Endothelial cell of umbilical vein (primary cell): Measurements from ENCODE around the gene RXFP3. TPM values are rescaled to one million over a fixed set of nuclear protein-coding genes. Genes with fewer than 3 reads are reported as not detected.
"Not testable (repeated sequence)": the region's sequence is repeated elsewhere in the genome, so short reads cannot be mapped to it uniquely, and the experiment has no call there.

Source experiments
- BruUV-seq: library from RNA; stranded (reverse); fragments of 400-500 nt; replicated peaks from 2 replicates; lab custom pipeline; 2021; lab: Mats Ljungman, UMichigan
- CTCF ChIA-PET: fragments of 300-600, 350-600 bp; sonication (Branson Sonifier 250); formaldehyde crosslinking; loops from one replicate; lab custom pipeline; 2021; ENCODE audit warnings: antibody characterized with exemption, inconsistent platforms; lab: Charles Lee
- POLR2A ChIA-PET: fragments of 300-600, 350-600 bp; sonication (Branson Sonifier 250); formaldehyde crosslinking; loops from one replicate; lab custom pipeline; 2021; ENCODE audit warnings: antibody characterized with exemption, inconsistent platforms; lab: Charles Lee
- DNase-seq: peaks from one replicate; pipeline ENCODE4 v3.0.0-alpha.2; 2011; ENCODE audit warnings: low read depth, low spot score
- FAIRE-seq: peaks from 2 replicates; lab custom pipeline; 2011; peaks lifted over from hg19 to GRCh38; lab: Jason Lieb, UNC
- H2AFZ ChIP-seq: 2 replicates; pipeline ENCODE4 v1.6.0; 2012; ENCODE audit warnings: low read depth, low read length, control low read depth, inconsistent platforms
- H3K27ac ChIP-seq: 2 replicates; pipeline ENCODE4 v1.5.1; 2011; ENCODE audit warnings: low read depth, mild to moderate bottlenecking, control low read depth, low read length, moderate library complexity; ENCODE audit not compliant: insufficient read depth
- H3K27me3 ChIP-seq, 2 experiments: 2 replicates each; pipeline versions ENCODE4 v1.6.0 to v1.6.1; 2011; ENCODE audit warnings: low read length in 2 of 2, mixed read lengths in 1 of 2; ENCODE audit not compliant: control insufficient read depth in 2 of 2, insufficient read depth in 2 of 2
- H3K36me3 ChIP-seq, 2 experiments: 2 replicates in 1 of 2; 3 replicates in 1 of 2; pipeline ENCODE4 v1.5.1; 2011; ENCODE audit warnings: low read length in 2 of 2, mild to moderate bottlenecking in 1 of 2, moderate library complexity in 1 of 2; ENCODE audit not compliant: control insufficient read depth in 2 of 2, insufficient read depth in 2 of 2; ENCODE audit errors: extremely low read depth in 1 of 2
- H3K4me1 ChIP-seq: 3 replicates; pipeline ENCODE4 v1.5.1; 2011; ENCODE audit warnings: mild to moderate bottlenecking, low read length; ENCODE audit not compliant: control insufficient read depth, insufficient read depth; ENCODE audit errors: extremely low read depth
- H3K4me2 ChIP-seq: 2 replicates; pipeline ENCODE4 v1.6.1; 2011; ENCODE audit warnings: low read length, control low read depth, mixed read lengths; ENCODE audit not compliant: insufficient read depth
- H3K4me3 ChIP-seq, 3 experiments: fragments of 200-600 bp in 1 of 3; sonication (generic), shearing (Covaris generic) in 1 of 3; replicated peaks in 1 of 3; 2 replicates each; pipeline ENCODE4 v1.5.1; 2011 to 2016; ENCODE audit warnings: control low read depth in 3 of 3, low read length in 3 of 3, mild to moderate bottlenecking in 2 of 3, inconsistent platforms in 1 of 3, low read depth in 1 of 3, moderate library complexity in 1 of 3; ENCODE audit not compliant: insufficient read depth in 1 of 3
- H3K79me2 ChIP-seq: 2 replicates; pipeline ENCODE4 v1.6.0; 2012; ENCODE audit warnings: low read length, inconsistent platforms; ENCODE audit not compliant: control insufficient read depth, insufficient read depth
- H3K9ac ChIP-seq: replicated peaks from 2 replicates; pipeline ENCODE3; 2011; ENCODE audit warnings: low read length, control low read depth; ENCODE audit not compliant: insufficient read depth; ENCODE audit errors: extremely low read depth
- H3K9me1 ChIP-seq: replicated peaks from 3 replicates; pipeline ENCODE4 v1.6.0; 2011; ENCODE audit warnings: mild to moderate bottlenecking, low read length; ENCODE audit not compliant: control insufficient read depth, insufficient read depth; ENCODE audit errors: extremely low read depth
- H3K9me3 ChIP-seq: replicated peaks from 2 replicates; pipeline ENCODE4 v1.5.1; 2012; ENCODE audit warnings: low read length, inconsistent platforms; ENCODE audit not compliant: control insufficient read depth, insufficient read depth
- H4K20me1 ChIP-seq: replicated peaks from 2 replicates; pipeline ENCODE3; 2011; ENCODE audit warnings: mild to moderate bottlenecking, low read length; ENCODE audit not compliant: control insufficient read depth, insufficient read depth; ENCODE audit errors: extremely low read depth
- EZH2 ChIP-seq: IDR thresholded peaks from 2 replicates; pipeline ENCODE4 v1.6.1; 2012; ENCODE audit warnings: borderline replicate concordance, low read depth, mild to moderate bottlenecking, moderate library complexity, low read length, inconsistent platforms; ENCODE audit not compliant: severe bottlenecking
- FOS ChIP-seq: IDR thresholded peaks from 2 replicates; pipeline ENCODE4 v1.6.1; 2011; ENCODE audit warnings: mild to moderate bottlenecking, low read length, moderate library complexity, borderline replicate concordance; ENCODE audit not compliant: insufficient read depth
- GATA2 ChIP-seq: IDR thresholded peaks from 2 replicates; pipeline ENCODE4 v1.7.0; 2011; ENCODE audit warnings: low read depth, mild to moderate bottlenecking, moderate library complexity, mixed read lengths, low read length; ENCODE audit not compliant: insufficient read length, insufficient read depth
- JUN ChIP-seq: IDR thresholded peaks from 2 replicates; pipeline ENCODE4 v1.6.1; 2011; ENCODE audit warnings: borderline replicate concordance, low read depth; ENCODE audit not compliant: insufficient read length, insufficient read depth
- MAX ChIP-seq: IDR thresholded peaks from 2 replicates; pipeline ENCODE4 v1.6.1; 2011; ENCODE audit not compliant: insufficient read depth, insufficient read length
- MYC ChIP-seq: IDR thresholded peaks from one replicate; pipeline ENCODE4 v1.6.1; 2011; ENCODE audit warnings: mild to moderate bottlenecking, low read depth, low read length
- POLR2A ChIP-seq: IDR thresholded peaks from 2 replicates; pipeline ENCODE4 v1.6.1; 2012; ENCODE audit warnings: low read depth, mild to moderate bottlenecking, control low read depth, low read length
- POLR2AphosphoS5 ChIP-seq: IDR thresholded peaks from 2 replicates; pipeline ENCODE4 v1.6.1; 2012; ENCODE audit warnings: low read depth, mild to moderate bottlenecking, control low read depth, low read length, moderate library complexity; ENCODE audit not compliant: insufficient read depth
- dilution Hi-C: fragments of 300-500 bp; cut with MboI; formaldehyde crosslinking; loops from one replicate; pipeline ENCODE4 v1.15.0; 2019; ENCODE audit warnings: low sequenced_read_pairs; ENCODE audit not compliant: extremely low pct_ligation_motif_present
- intact Hi-C: fragments of 100-400 bp; cut with micrococcal nuclease; formaldehyde crosslinking; loops from one replicate; pipeline ENCODE4 v1.10.0; 2022
- polyA plus RNA-seq, 4 experiments: library from polyadenylated mRNA; depleted of rRNA in 3 of 4; stranded (reverse) in 3 of 4; unstranded in 1 of 4; fragments of >200 nt; gene quantifications; 2 replicates each; pipeline versions ENCODE4 v1.2.1 to v1.2.3, GENCODE V29; 2011 to 2012; ENCODE audit warnings: missing spikeins in 1 of 4
- total RNA-seq: library from RNA; stranded (reverse); gene quantifications from 2 replicates; pipeline ENCODE4 v1.2.3, GENCODE V29; 2021
- TF ChIP-seq, protein P1 (sequence below), 2 donors: IDR thresholded peaks; 1 replicate in 1 of 2; 2 replicates in 1 of 2; pipeline ENCODE4 v1.5.1; 2011; ENCODE audit warnings: low read length in 2 of 2, mild to moderate bottlenecking in 2 of 2, moderate library complexity in 2 of 2, control low read depth in 1 of 2, inconsistent platforms in 1 of 2, low read depth in 1 of 2; ENCODE audit not compliant: insufficient read depth in 1 of 2; ENCODE audit errors: extremely low read depth in 1 of 2

RXFP3 gene
- total and polyA plus RNA-seq, 2 donors (not counting 3 experiments of a cell fraction or from before 2014, with no cell fraction given): not detected

- TF ChIP-seq POLR2A (no peak), JUN (no peak), GATA2 (no peak), MYC (no peak), POLR2AphosphoS5 (no peak), MAX (no peak), FOS (no peak), EZH2 (no peak)
- TF ChIP-seq, protein P1, sequence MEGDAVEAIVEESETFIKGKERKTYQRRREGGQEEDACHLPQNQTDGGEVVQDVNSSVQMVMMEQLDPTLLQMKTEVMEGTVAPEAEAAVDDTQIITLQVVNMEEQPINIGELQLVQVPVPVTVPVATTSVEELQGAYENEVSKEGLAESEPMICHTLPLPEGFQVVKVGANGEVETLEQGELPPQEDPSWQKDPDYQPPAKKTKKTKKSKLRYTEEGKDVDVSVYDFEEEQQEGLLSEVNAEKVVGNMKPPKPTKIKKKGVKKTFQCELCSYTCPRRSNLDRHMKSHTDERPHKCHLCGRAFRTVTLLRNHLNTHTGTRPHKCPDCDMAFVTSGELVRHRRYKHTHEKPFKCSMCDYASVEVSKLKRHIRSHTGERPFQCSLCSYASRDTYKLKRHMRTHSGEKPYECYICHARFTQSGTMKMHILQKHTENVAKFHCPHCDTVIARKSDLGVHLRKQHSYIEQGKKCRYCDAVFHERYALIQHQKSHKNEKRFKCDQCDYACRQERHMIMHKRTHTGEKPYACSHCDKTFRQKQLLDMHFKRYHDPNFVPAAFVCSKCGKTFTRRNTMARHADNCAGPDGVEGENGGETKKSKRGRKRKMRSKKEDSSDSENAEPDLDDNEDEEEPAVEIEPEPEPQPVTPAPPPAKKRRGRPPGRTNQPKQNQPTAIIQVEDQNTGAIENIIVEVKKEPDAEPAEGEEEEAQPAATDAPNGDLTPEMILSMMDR (IDR thresholded peaks at IDR 0.05; ENCODE audit: extremely low read depth in 1 of 2, insufficient read depth in 1 of 2, low read depth in 1 of 2, low read length in 2 of 2): no peak
- peaks cover 0 to 5% of the 10 kb centered on the region in 2 experiments for H3K27me3 ChIP-seq
- H3K9ac ChIP-seq: no peak overlapping the region
- H2AFZ ChIP-seq: no peak overlapping the region
- no TSS peak for BruUV-seq
- H3K4me3 ChIP-seq: no peak overlapping the region
- H3K36me3 ChIP-seq: no peaks in the 10 kb centered on the region
- no peaks in the 10 kb centered on the region for H3K9me3 ChIP-seq
- dilution Hi-C loops: no loop called here
- no peak overlapping the region for H3K4me2 ChIP-seq
- no peaks in the 10 kb centered on the region for H3K79me2 ChIP-seq
- intact Hi-C loops: no loop called here
- no peaks in the 10 kb centered on the region for H3K9me1 ChIP-seq
- ChIA-PET POLR2A (no interaction called here), CTCF (no interaction called here)
- DNase-seq: no peak
- H3K4me1 ChIP-seq: no peaks in the 10 kb centered on the region
- H3K27ac ChIP-seq: no peak overlapping the region
- no peak for FAIRE-seq
- H4K20me1 ChIP-seq: no peaks in the 10 kb centered on the region
Observed at GRCh38 chr5:33905381-33905780, 30.8 kb upstream of the RXFP3 start.

GRCh38 chr5:33906248-33906647, 29.9 kb upstream of the RXFP3 start:
- H3K4me2 ChIP-seq, H3K27me3 ChIP-seq, H3K9me1 ChIP-seq, H3K9me3 ChIP-seq, H3K79me2 ChIP-seq, H2AFZ ChIP-seq, FAIRE-seq, H3K9ac ChIP-seq, dilution Hi-C loops, H3K27ac ChIP-seq, H4K20me1 ChIP-seq, BruUV-seq, POLR2A ChIA-PET, H3K36me3 ChIP-seq, H3K4me3 ChIP-seq, H3K4me1 ChIP-seq, DNase-seq, intact Hi-C loops: not testable (repeated sequence)
- CTCF ChIA-PET: interaction anchor here (1.8 kb wide), 1 partner anchor 28 kb away, joined by 6 read pairs; no protein-coding TSS in a partner anchor

GRCh38 chr5:33914844-33915243, 21.3 kb upstream of the RXFP3 start:
- DNase-seq, H3K27ac ChIP-seq, H3K79me2 ChIP-seq, H3K4me1 ChIP-seq, H3K9ac ChIP-seq, CTCF ChIA-PET, intact Hi-C loops, H4K20me1 ChIP-seq, H3K36me3 ChIP-seq, dilution Hi-C loops, H3K4me3 ChIP-seq, H3K9me1 ChIP-seq, H3K4me2 ChIP-seq, POLR2A ChIA-PET, H3K27me3 ChIP-seq, BruUV-seq, H3K9me3 ChIP-seq, FAIRE-seq, H2AFZ ChIP-seq: not testable (repeated sequence)
